ENCODE data around the gene NCK2. TPM values are rescaled to one million over a fixed set of nuclear protein-coding genes. Genes with fewer than 3 reads are reported as not detected.

The NCK2 gene
- total and polyA plus RNA-seq, 2 of the 13 experiments (the other 11 are each of a cell fraction or from before 2014, with no cell fraction given): 14.8 to 23.5 TPM

GRCh38 chr2:105925390-105925789 is 180.7 kb downstream of the NCK2 start:
- no TSS peak for BruUV-seq (replicated peaks)
- in situ Hi-C loops (cut with HindIII; ENCODE audit: extremely low pct_ligation_motif_present, low pct_unique_long_range_greater_than_20kb): no loop called here
- H3K4me3 ChIP-seq (replicated peaks in 1 of 3; ENCODE audit: insufficient read depth in 1 of 3, low read depth in 2 of 3, low read length in 3 of 3): no peak overlapping the region
- H3K79me2 ChIP-seq (ENCODE audit: insufficient read depth, low read length): no peaks in the 10 kb centered on the region
- no peaks in the 10 kb centered on the region for H3K36me3 ChIP-seq (replicated peaks in 1 of 2; ENCODE audit: control insufficient read depth in 1 of 2, insufficient read depth in 2 of 2, low read length in 2 of 2)
- peaks cover 46% of the 10 kb centered on the region for H3K4me1 ChIP-seq (ENCODE audit: insufficient read depth, low read length)
- no peak for DNase-seq (ENCODE audit: low spot score)
- intact Hi-C loops (cut with micrococcal nuclease; ENCODE audit: unreplicated experiment): no loop called here
- no peak overlapping the region for H2AFZ ChIP-seq (ENCODE audit: low read length)
- H3K9me3 ChIP-seq (ENCODE audit: low read length): no peaks in the 10 kb centered on the region
- H3K27ac ChIP-seq (ENCODE audit: extremely low read length, insufficient read depth, low read length): no peak overlapping the region
- no peak overlapping the region for H3K4me2 ChIP-seq (ENCODE audit: low read depth, low read length)
- TF ChIP-seq NFAT5 (CRISPR knock-in tag; IDR thresholded peaks at IDR 0.05): no peak
- TF ChIP-seq SMC3 (IDR thresholded peaks at IDR 0.05; ENCODE audit: low read length): no peak
- TF ChIP-seq MLXIP (CRISPR knock-in tag; IDR thresholded peaks at IDR 0.05; ENCODE audit: borderline replicate concordance): no peak
- no peak for TF ChIP-seq CEBPB (IDR thresholded peaks at IDR 0.05; ENCODE audit: borderline replicate concordance, low read depth, low read length)
- no peak for TF ChIP-seq IRF1 (CRISPR knock-in tag; IDR thresholded peaks at IDR 0.05; ENCODE audit: low read depth)
- TF ChIP-seq E2F2 (CRISPR knock-in tag; IDR thresholded peaks at IDR 0.05; ENCODE audit: borderline replicate concordance): no peak
- TF ChIP-seq MAZ (IDR thresholded peaks at IDR 0.05; ENCODE audit: borderline replicate concordance, low read depth, low read length): no peak
- no peak for TF ChIP-seq MAZ (CRISPR knock-in tag; IDR thresholded peaks at IDR 0.05; ENCODE audit: low read depth)
- TF ChIP-seq MTA1 (CRISPR knock-in tag; IDR thresholded peaks at IDR 0.05; ENCODE audit: borderline replicate concordance): no peak
- TF ChIP-seq UBTF (CRISPR knock-in tag; IDR thresholded peaks at IDR 0.05): no peak
- FAIRE-seq: no peak
- H3K27me3 ChIP-seq (ENCODE audit: control insufficient read depth in 1 of 2, insufficient read depth in 2 of 2, low read length in 2 of 2): no peaks in the 10 kb centered on the region
- POLR2A ChIA-PET: no interaction called here
- no peaks in the 10 kb centered on the region for H4K20me1 ChIP-seq (ENCODE audit: insufficient read depth, low read length)
- CTCF ChIA-PET (ENCODE audit: low intra/inter-chr PET ratio, low total read pairs): no interaction called here
- 45% methylated on average over 6 of the region's 6 CpGs for WGBS (ENCODE audit: low lambda C conversion rate)
- no peak overlapping the region for H3K9ac ChIP-seq (ENCODE audit: insufficient read depth, low read depth, low read length)
- no peak; the same call in 2 of the 3 replicates for ATAC-seq

Measured in HepG2 (cell line).